GM12878 (cell line): ENCODE results near the gene RRBP1. TPM values are rescaled to one million over a fixed set of nuclear protein-coding genes. Genes with fewer than 3 reads are reported as not detected.

ENCODE experiments used
- ATAC-seq: fragments of 200-7000 bp; cut with Tn5 transposase; 3 replicates; pipeline ENCODE4 v1.9.1; 2020; ENCODE audit warnings: mild to moderate bottlenecking, moderate library complexity
- BruUV-seq: library from RNA; stranded (reverse); fragments of 400-500 nt; replicated peaks from 2 replicates; lab custom pipeline; 2021; lab: Mats Ljungman, UMichigan
- CTCF ChIA-PET: fragments of 300-600 bp; sonication (Branson Sonifier 250); formaldehyde crosslinking; extraction: SDS; loops from one replicate; lab custom pipeline; 2021; ENCODE audit warnings: inconsistent platforms; lab: Yijun Ruan, JAX
- POLR2A ChIA-PET: fragments of 350-600 bp; formaldehyde crosslinking; extraction: SDS; loops from one replicate; lab custom pipeline; 2021; ENCODE audit warnings: inconsistent platforms; lab: Charles Lee
- RAD21 ChIA-PET: fragments of 300-600 bp; sonication (Branson Sonifier 250); formaldehyde crosslinking; loops from one replicate; lab custom pipeline; 2023; ENCODE audit warnings: antibody characterized with exemption; ENCODE audit not compliant: unreplicated experiment; lab: Charles Lee
- SMC1A ChIA-PET: fragments of 300-600 bp; sonication (Branson Sonifier 250); formaldehyde crosslinking; loops from one replicate; lab custom pipeline; 2023; ENCODE audit not compliant: unreplicated experiment, uncharacterized antibody; lab: Charles Lee
- DNase-seq: peaks from one replicate; pipeline ENCODE4 v3.0.0-alpha.2; 2011; ENCODE audit warnings: low read depth, low spot score
- FAIRE-seq: peaks from 3 replicates; lab custom pipeline; 2011; peaks lifted over from hg19 to GRCh38; lab: Jason Lieb, UNC
- H2AFZ ChIP-seq: 2 replicates; pipeline ENCODE4 v1.6.0; 2011; ENCODE audit warnings: low read depth, low read length, control low read depth; ENCODE audit not compliant: control insufficient read depth
- H3K27ac ChIP-seq: 2 replicates; pipeline ENCODE4 v1.5.1; 2011; ENCODE audit warnings: control low read depth; ENCODE audit not compliant: control insufficient read depth, insufficient read depth
- H3K27me3 ChIP-seq, 2 experiments: replicated peaks in 1 of 2; 2 replicates each; pipeline versions ENCODE4 v1.6.0 to v1.6.1; 2011; ENCODE audit warnings: low read length in 1 of 2; ENCODE audit not compliant: control insufficient read depth in 2 of 2, insufficient read depth in 2 of 2
- H3K36me3 ChIP-seq, 2 experiments: 2 replicates each; pipeline ENCODE4 v1.5.1; 2011; ENCODE audit warnings: low read length in 1 of 2; ENCODE audit not compliant: control insufficient read depth in 2 of 2, insufficient read depth in 2 of 2
- H3K4me1 ChIP-seq: 2 replicates; pipeline ENCODE4 v1.6.1; 2011; ENCODE audit warnings: mild to moderate bottlenecking, low read length, moderate library complexity, mixed read lengths; ENCODE audit not compliant: control insufficient read depth, insufficient read depth
- H3K4me2 ChIP-seq: 2 replicates; pipeline ENCODE4 v1.6.0; 2011; ENCODE audit warnings: control low read depth; ENCODE audit not compliant: control insufficient read depth, insufficient read depth
- H3K4me3 ChIP-seq: fragments of 200-600 bp; sonication (generic); 2 replicates; pipeline ENCODE4 v1.5.1; 2016
- H3K79me2 ChIP-seq: 2 replicates; pipeline ENCODE4 v1.6.0; 2011; ENCODE audit warnings: low read length; ENCODE audit not compliant: control insufficient read depth, insufficient read depth
- H3K9ac ChIP-seq: 2 replicates; pipeline ENCODE4 v1.8.0; 2011; ENCODE audit warnings: low read length, control low read depth, mixed read lengths; ENCODE audit not compliant: control insufficient read depth, insufficient read depth
- H3K9me3 ChIP-seq: replicated peaks from 3 replicates; pipeline ENCODE4 v1.5.1; 2011; ENCODE audit warnings: mild to moderate bottlenecking, low read length; ENCODE audit not compliant: control insufficient read depth, insufficient read depth
- H4K20me1 ChIP-seq: 2 replicates; pipeline ENCODE4 v1.6.0; 2011; ENCODE audit not compliant: control insufficient read depth, insufficient read depth
- CHD2 ChIP-seq: IDR thresholded peaks from 2 replicates; pipeline ENCODE4 v1.6.1; 2011; ENCODE audit warnings: low read depth, low read length, improper control_type of control experiment, borderline replicate concordance
- DPF2 ChIP-seq: fragments of 450-650 bp; IDR thresholded peaks from 2 replicates; pipeline ENCODE4 v1.6.1; 2017; ENCODE audit warnings: mild to moderate bottlenecking
- E4F1 ChIP-seq: fragments of 450-650 bp; IDR thresholded peaks from 2 replicates; pipeline ENCODE4 v1.6.1; 2018; ENCODE audit warnings: borderline replicate concordance, mild to moderate bottlenecking; ENCODE audit not compliant: partially characterized antibody
- FOS ChIP-seq: IDR thresholded peaks from 3 replicates; pipeline ENCODE4 v1.6.1; 2011; ENCODE audit warnings: borderline replicate concordance; ENCODE audit not compliant: insufficient read length; ENCODE audit errors: extremely low read depth
- HCFC1 ChIP-seq: fragments of 150-350 bp; IDR thresholded peaks from 2 replicates; pipeline ENCODE4 v1.6.1; 2014; ENCODE audit warnings: low read length
- IKZF2 ChIP-seq, 2 experiments: fragments of 450-650 bp; IDR thresholded peaks; 2 replicates each; pipeline ENCODE4 v1.6.1; 2017; ENCODE audit warnings: mild to moderate bottlenecking in 2 of 2, moderate library complexity in 2 of 2
- MTA2 ChIP-seq: fragments of 450-650 bp; IDR thresholded peaks from 2 replicates; pipeline ENCODE4 v1.6.1; 2016; ENCODE audit warnings: low read depth, mild to moderate bottlenecking, moderate library complexity
- POLR2AphosphoS2 ChIP-seq: IDR thresholded peaks from 2 replicates; pipeline ENCODE4 v1.6.1; 2011; ENCODE audit warnings: low read depth, mild to moderate bottlenecking, low read length, improper control_type of control experiment, moderate library complexity
- RCOR1 ChIP-seq: conservative IDR thresholded peaks from 2 replicates; pipeline ENCODE4 v1.6.1; 2012; ENCODE audit warnings: low read depth, low read length, improper control_type of control experiment
- TCF7 ChIP-seq: IDR thresholded peaks from 2 replicates; pipeline ENCODE4 v1.6.1; 2014; ENCODE audit warnings: antibody characterized with exemption, borderline replicate concordance
- WRNIP1 ChIP-seq: IDR thresholded peaks from 2 replicates; pipeline ENCODE4 v1.6.1; 2011; ENCODE audit warnings: low read depth, low read length, improper control_type of control experiment, borderline replicate concordance
- ZNF207 ChIP-seq: fragments of 450-650 bp; IDR thresholded peaks from 2 replicates; pipeline ENCODE4 v1.6.1; 2014; ENCODE audit warnings: antibody characterized with exemption, mild to moderate bottlenecking, borderline replicate concordance
- ZNF384 ChIP-seq: IDR thresholded peaks from 2 replicates; pipeline ENCODE4 v1.6.1; 2012; ENCODE audit warnings: low read depth, mild to moderate bottlenecking, low read length, improper control_type of control experiment, borderline replicate concordance
- ZNF622 ChIP-seq: fragments of 450-650 bp; IDR thresholded peaks from 2 replicates; pipeline ENCODE4 v1.6.1; 2017; ENCODE audit warnings: mild to moderate bottlenecking, inconsistent platforms
- ZNF687 ChIP-seq: fragments of 450-650 bp; IDR thresholded peaks from 2 replicates; pipeline ENCODE4 v1.6.1; 2017; ENCODE audit warnings: mild to moderate bottlenecking, moderate library complexity
- WGBS: methylation state at CpG from one replicate; pipeline ENCODE4 v1.1.6; 2016; ENCODE audit warnings: low lambda C conversion rate; ENCODE audit not compliant: insufficient replicate concordance, insufficient coverage; ENCODE audit errors: missing lambda C conversion rate; 5-methylcytosine and 5-hydroxymethylcytosine counted together
- in situ Hi-C: fragments of 300-500 bp; cut with MboI; formaldehyde crosslinking; loops from 9 replicates; pipeline ENCODE4 v1.14.3; 2018; ENCODE audit warnings: mixed read lengths
- intact Hi-C: fragments of 100-400 bp; cut with micrococcal nuclease; formaldehyde crosslinking; loops from one replicate; pipeline ENCODE4 v1.14.2; 2022; ENCODE audit not compliant: unreplicated experiment
- polyA plus RNA-seq, 11 experiments: library from polyadenylated mRNA; depleted of rRNA in 4 of 11; unstranded in 6 of 11; stranded (reverse) in 5 of 11; fragments of >200 nt; fragmentation: Nextera tagmentation in 4 of 11; fragmentation: Illumina TruSeq in 1 of 11; extraction: Ambion mirVana in 4 of 11; extraction: Trizol in 1 of 11; gene quantifications; 1 replicate in 1 of 11; 2 replicates in 10 of 11; pipeline versions ENCODE4 v1.2.1 to v1.2.3, GENCODE V29; 2011 to 2016; ENCODE audit warnings: inconsistent platforms in 2 of 11, missing spikeins in 2 of 11, low read depth in 1 of 11
- total RNA-seq, 4 experiments: library from RNA; depleted of rRNA in 3 of 4; stranded (reverse); fragments of >200 nt in 3 of 4; fragmentation: Illumina TruSeq in 1 of 4; extraction: Trizol in 1 of 4; gene quantifications; 2 replicates each; pipeline versions ENCODE4 v1.2.1 to v1.2.3, GENCODE V29; 2013 to 2021

RRBP1 gene
- total and polyA plus RNA-seq, 10 of the 15 experiments (the other 5 are each of a cell fraction or from before 2014, with no cell fraction given): 1.2 to 57.4 (median 24.6) TPM

- TF ChIP-seq ZNF384: no peak
- TF ChIP-seq ZNF207: no peak
- no peak for TF ChIP-seq POLR2AphosphoS2
- no peak for TF ChIP-seq ZNF687
- no peak for TF ChIP-seq DPF2
Measured at GRCh38 chr20:17622851-17623508, 59.1 kb downstream of the RRBP1 start (continued).

GRCh38 chr20:17622086-17622850 is 59.8 kb downstream of the RRBP1 start:
- FAIRE-seq (no peak), ATAC-seq (no peak), DNase-seq (no peak)
- Histone ChIP-seq H3K9me3 (no peaks in the 10 kb centered on the region), H3K36me3 (peaks cover 16 to 17% of the 10 kb centered on the region in 2 experiments; a peak in 3 of 4 replicates), H3K79me2 (no peaks in the 10 kb centered on the region), H3K27me3 (no peaks in the 10 kb centered on the region), H3K4me2 (no peak overlapping the region), H2AFZ (no peak overlapping the region), H3K4me1 (no peaks in the 10 kb centered on the region), H3K9ac (no peak overlapping the region), H3K4me3 (no peak overlapping the region), H4K20me1 (no peaks in the 10 kb centered on the region), H3K27ac (no peak overlapping the region)
- ChIA-PET SMC1A (no interaction called here), RAD21 (no interaction called here), POLR2A (no interaction called here), CTCF (interaction anchor here (0.6 kb wide), 1 partner anchor 275 kb away, joined by 3 read pairs; no protein-coding TSS in a partner anchor)
- intact Hi-C loops: no loop called here
- in situ Hi-C loops: no loop called here
- 77% methylated on average over 11 of the region's 11 CpGs for WGBS
- BruUV-seq: no TSS peak
- no peak for TF ChIP-seq HCFC1
- no peak for TF ChIP-seq E4F1
- TF ChIP-seq MTA2: no peak
- no peak for TF ChIP-seq WRNIP1
- no peak for TF ChIP-seq RCOR1
- no peak for TF ChIP-seq ZNF622
- TF ChIP-seq CHD2: no peak
- TF ChIP-seq TCF7: no peak
- no peak for TF ChIP-seq IKZF2 (IDR thresholded peaks at IDR 0.05)
- no peak for TF ChIP-seq FOS
